ENCODE measurements around the gene RAB3GAP2.
"Not testable (repeated sequence)": the region's sequence is repeated elsewhere in the genome, so short reads cannot be mapped to it uniquely, and the experiment has no call there.

Gene RAB3GAP2

DNA sequence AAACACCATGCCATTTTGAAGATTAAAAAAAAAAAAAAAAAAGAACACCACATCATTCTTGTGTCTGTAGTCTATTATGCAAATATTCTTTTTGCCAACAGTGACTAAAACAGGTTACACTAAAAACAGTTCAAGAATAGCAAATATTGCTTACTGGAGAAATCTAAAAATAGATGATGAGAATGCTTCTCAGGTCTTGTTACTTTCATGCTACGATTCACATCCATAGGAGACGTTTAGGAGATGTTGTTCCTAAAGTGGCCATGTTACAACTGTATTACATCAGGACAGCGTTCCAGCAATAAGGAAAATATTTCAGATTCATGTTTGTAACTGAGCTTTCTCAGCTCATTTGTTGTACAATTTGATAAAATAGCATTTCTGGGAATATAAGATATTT is 32.3 kb downstream of the RAB3GAP2 start:
- no peak for DNase-seq (ENCODE audit: low read depth)

DNA sequence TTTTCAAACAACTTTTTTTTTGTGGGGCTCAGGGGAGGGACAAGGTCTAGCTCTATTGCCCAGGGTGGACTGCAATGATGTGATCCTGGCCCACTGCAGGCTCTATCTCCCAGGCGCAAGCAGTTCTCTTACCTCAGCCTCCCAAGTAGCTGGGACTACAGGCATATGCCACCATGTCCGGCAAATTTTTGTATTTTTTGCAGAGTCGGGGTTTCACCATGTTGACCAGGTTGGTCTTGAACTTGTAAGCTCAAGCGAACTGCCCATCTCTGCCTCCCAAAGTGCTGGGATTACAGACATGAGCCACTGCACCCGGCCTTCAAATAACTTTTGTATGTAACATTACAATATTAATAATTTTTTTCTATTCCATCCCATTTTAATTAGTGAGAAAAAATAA is 33.0 kb downstream of the RAB3GAP2 start:
- DNase-seq (ENCODE audit: low read depth) = no peak

DNA sequence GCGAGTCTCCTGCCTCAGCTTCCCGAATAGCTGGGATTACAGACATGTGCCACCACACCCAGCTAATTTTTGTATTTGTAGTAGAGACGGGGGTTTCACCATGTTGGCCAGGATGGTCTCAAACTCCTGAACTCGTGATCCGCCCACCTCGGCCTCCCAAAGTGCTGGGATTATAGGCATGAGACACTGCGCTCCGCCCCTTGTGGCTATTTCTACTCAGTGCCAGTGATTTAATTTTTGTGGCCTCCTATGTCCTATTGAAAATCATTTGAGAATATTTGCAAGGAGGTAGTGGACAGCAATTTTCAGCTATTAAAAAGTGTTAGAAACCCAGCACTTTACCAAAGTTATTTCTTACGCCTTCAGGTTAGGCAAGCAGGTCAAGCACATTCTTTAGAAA is 36.0 kb downstream of the RAB3GAP2 start:
- DNase-seq (ENCODE audit: low read depth) = not testable (repeated sequence)

DNA sequence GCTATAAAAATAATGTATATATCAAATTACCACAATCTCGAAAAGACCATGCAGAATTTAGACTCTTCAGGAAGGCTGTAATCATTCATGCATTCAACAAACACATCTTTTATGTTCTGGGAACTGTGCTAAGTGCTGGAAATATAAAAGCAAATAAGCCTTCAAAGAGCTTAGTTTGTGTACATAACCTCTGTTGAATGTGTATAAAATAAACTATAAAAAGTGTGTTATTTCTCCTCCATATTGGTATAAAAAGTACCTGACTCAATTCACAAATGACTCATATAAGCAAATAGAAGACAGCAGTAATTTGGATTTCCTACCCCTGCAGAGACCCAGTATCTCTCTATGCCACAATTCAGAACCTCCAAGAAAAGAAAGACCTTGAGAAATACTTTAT is 36.8 kb downstream of the RAB3GAP2 start:
- DNase-seq (ENCODE audit: low read depth) = no peak

DNA sequence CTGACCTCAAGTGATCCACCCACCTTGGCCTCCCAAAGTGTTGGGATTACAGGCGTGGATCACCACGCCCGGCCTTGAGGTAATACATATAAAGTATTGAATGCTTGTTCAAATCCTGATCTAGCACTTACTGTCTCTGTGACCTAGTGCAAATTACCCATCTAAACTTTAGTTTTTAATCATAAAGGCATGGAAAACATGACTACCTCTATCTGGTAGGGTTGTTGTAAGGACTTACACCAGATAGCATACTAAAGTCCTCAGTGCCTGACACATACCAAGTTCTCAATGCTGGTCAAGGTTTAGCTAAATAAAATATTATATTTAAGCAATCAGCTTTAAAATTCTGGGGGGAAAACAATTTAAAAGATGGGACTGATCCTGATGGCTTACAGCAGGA is 38.3 kb downstream of the RAB3GAP2 start:
- DNase-seq (ENCODE audit: low read depth) = no peak

DNA sequence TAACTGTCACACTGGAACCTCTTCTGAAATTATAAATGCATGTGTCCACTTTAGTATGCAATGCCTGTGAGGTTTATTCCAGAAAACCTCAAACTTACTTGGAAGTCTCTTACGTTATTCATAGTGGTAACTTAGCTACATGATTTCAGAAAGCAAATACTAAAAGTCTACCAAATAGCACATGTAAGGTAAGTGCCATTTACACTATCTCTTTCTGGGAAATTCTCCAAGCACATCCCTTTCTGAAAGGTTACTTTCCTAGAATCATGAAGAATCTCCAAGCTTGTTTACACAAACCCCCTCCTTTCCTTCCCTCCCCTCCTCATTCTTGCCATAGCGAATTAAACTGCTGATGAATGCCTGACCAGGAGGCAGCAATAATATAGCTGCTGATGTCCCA is 42.5 kb downstream of the RAB3GAP2 start:
- no peak for DNase-seq (ENCODE audit: low read depth)

DNA sequence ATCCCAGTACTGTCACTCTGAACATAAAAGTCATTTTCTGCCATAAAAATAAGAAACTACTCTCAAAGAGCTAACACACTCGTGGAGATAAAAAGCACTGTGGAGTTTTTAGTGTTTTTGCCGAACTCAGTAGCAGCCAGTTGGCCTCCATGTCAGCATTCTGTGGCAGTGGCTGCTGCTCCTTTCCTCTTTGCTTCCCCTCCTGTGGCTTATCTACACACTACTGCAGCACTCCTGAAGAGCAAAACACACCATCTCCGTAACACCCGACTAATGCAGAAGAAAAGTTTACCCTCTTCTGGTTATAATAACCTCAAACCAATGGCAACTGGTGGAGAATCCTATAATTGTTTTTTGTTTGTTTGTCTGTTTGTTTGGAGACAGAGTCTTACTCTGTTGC is 44.9 kb downstream of the RAB3GAP2 start:
- DNase-seq (ENCODE audit: low read depth) = no peak

DNA sequence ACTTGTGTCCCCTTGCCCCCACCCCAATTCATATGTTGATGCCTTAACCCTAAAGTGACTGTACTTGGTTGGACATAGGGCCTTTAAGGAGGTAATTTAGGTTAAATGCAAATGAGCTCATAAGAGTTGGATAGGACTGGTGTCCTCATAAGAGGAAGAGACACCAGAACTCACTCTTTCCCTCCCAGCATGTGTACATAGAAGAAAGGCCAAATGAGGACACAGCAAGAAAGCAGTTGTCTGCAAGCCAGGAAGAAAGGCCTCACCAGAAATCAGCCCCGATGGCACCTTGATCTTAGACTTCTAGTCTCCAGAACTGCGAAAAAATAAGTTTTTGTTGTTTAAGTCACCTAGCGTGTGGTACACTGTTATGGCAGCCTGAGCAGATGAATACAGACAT is 45.5 kb downstream of the RAB3GAP2 start:
- DNase-seq (ENCODE audit: low read depth) = no peak

DNA sequence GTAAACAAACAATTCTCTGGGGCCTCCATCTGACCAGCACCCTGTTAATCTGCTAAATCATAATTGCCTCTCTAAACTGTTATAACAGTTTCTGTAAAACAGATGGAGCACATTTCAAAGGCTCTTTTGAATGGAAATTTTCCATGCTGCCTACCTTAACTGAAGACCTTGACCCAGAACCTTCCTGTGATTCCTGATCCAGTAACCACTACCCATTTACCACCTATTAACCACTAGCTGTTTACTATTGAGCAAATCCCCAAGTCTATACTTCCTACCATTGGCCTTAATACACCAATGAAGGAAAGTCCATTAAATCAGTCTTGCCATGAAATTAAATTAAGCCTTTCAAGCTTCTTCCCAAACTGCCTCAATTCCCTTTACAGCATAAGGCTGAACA is 46.3 kb downstream of the RAB3GAP2 start:
- no peak for DNase-seq (ENCODE audit: low read depth)

DNA sequence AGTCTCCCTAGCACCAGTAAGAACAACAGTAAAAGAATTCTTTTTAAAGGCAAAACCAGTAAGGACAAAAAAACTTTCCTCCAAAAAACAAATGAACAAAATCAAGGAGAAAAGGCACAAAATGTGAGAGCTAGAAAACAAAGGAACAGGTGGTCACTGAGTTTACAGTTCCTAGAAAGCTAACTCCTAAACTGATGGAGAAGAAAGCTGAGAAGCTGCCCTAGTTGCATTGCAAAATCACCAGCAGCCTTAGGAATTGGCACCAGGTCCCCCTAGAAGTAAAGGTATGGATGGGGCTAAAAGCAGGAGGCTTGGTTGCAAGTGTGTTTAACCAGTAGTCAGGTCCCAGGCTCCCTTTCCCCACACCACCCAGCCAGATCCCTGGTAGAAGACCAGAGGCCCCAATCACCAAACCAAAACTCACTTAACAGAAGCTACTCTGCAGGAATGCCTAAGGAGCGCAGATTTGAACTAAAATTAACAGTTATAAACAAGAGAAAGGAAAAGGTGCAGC is 47.6 kb downstream of the RAB3GAP2 start:
- no peak for DNase-seq (ENCODE audit: low read depth)

DNA sequence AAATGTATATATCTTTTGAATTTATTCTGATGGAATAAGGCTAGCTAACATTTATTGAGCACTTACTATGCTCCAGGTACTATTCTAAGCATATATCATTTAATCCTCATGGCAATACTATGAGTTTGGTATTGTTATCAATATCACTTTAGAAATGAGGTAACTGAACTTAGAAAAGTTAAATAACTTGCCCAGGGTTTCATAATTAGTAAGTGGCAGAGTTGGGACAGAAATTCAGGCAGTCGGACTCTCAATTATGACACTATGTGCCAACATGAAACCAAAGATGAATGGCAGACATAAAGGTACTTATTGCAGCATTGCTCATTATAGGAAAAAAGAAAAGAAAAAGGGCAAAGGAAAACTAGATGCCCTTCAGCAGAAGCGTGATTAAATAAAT is 48.2 kb downstream of the RAB3GAP2 start:
- no peak for DNase-seq (ENCODE audit: low read depth)

DNA sequence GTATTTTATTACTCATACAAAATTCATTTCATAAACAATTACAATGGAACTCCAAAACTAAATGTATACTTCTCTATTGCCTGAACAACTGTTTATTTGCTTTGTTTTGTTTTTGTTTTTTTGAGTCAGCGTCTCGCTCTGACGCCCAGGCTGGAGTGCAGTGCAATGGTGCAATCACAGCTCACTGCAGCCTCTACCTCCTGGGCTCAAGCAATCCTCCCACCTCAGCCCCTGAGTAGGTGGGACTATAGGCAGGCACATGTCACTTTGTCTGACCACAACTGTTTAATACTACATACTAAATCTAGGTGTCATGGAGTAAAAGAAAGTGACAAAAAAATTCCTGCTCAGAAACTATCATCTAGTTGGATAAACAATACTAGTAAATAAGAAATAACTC is 49.3 kb downstream of the RAB3GAP2 start:
- no peak for DNase-seq (ENCODE audit: low read depth)

DNA sequence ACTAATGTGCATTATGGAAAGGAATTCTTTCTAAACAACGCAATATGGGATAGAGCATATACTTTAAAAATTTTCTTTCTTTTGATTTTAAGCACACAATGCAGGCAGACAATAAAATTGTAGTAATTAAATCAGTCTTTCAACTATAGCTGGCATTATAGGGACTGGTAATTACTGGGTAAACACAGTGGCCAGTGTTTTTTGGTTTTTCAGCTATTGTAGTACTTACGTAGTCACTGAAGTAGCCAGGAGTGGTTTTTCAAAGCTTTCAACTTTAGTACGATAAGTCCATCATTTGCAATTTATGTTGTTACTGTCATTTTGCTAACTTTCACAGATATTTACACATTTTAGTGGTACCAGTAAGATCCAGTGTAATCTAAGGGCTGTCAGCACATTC is 50.6 kb downstream of the RAB3GAP2 start:
- no peak for DNase-seq (ENCODE audit: low read depth)

DNA sequence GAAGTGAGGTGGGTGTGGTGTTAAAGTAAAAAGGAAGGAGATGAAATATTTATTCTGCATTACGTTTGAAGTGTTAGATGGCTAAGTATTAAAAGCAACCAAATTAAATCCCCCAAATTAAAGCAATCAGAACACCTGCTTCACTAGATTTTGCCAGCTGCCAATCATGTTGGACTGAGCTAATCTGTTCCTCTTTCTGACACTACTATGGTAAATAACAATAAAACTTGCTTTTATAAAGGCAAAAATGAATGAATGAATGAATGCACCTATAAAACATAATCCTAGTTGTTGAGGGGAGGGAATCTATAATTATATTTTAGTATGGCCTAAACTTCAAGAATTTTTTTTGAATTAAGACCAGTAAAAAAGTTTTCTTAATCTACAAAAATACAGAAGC is 51.0 kb downstream of the RAB3GAP2 start:
- DNase-seq (ENCODE audit: low read depth) = no peak

DNA sequence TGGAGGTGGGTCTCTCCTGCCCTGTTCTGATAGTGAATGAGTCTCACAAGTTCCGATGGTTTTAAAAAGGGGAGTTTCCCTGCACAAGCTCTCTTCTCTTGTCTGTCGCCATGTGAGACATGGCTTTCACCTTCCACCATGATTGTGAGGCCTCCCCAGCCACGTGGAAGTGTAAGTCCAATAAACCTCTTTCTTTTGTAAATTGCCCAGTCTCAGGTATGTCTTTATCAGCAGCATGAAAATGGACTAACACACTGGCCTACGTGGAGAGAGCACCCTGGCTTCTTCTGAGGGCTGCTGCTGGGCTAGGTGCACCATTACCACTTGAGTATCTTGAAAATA is 51.6 kb downstream of the RAB3GAP2 start:
- not testable (repeated sequence) for DNase-seq (ENCODE audit: low read depth)

DNA sequence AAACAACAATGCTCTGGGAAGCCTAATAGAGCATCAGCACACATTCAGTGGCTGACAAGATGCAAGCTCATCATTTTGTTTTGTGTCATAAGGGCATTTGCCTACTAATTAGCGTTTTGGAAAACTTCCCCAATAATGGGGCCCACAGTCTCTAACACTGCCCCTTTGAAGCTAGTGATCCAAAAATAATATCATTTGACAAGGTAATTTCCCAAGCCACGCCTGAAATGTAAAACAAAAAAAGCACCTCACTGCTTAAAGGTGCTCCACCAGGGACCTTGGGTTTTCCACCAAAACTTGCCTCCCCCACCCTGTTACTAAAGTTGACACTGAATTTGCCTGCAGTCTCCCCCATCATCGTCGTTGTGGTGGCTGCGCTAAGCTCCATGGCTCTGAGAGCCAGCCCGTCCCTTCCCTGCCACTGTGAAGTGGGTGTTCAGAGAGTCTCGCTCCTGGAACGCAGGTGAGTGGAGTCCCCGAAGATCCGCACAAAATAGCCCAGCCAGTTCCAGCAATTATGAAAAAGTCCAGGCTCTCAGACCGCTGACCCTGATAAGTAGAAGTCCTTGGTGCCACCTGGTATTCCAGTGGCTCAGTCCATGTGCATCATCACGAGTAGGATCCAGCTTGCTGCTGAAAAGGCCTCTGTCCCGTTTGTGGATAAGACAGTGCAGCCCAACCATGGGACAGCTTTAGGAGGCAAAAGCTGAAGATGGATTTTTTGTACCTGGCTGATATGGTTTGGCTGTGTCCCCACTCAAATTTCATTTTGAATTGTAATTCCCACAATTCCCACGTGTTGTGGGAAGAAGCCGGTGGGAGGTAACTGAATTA is 52.2 kb downstream of the RAB3GAP2 start:
- no peak for DNase-seq (ENCODE audit: low read depth)

DNA sequence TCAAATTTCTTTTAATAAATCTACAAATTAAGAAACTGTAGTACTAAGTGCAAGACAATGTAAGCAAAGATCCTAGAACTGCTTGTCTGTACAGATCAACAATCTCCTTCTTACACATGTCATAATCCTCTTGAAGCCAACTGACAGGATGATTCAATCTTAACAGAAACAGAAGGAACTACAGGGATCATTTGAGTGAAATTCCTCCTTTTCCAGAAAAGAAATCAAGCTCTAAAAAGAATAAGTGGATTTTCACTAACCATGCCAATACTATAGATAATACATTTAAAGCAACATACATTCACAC is 53.2 kb downstream of the RAB3GAP2 start:
- DNase-seq (ENCODE audit: low read depth) = no peak

DNA sequence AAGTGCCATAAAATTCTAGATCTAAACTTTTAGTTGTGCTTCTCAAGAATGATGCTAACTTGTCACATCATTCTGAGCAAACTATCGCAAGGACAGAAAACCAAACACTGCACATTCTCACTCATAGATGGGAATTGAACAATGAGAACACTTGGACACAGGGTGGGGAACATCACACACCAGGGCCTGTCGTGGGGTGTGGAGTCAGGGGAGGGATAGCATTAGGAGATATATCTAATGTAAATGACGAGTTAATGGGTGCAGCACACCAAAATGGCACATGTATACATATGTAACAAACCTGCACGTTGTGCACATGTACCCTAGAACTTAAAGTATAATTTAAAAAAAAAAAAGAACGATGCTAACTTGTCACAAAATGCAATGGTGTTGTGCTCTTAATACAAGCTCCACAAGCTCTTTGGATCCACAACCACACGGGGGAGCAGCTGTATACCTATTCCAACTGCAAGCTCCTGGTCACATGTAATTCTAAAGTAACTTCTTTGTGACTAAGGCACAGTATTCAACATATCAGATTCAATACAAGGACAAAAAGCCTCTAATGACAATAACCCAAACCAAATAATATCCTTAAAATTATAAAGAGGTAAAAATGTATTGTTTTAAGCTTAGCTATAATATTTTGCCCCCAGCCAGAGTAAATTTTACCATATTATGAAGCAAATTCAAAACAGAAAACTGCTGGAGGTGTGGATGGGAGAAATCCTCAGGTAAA is 53.7 kb downstream of the RAB3GAP2 start:
- DNase-seq (ENCODE audit: low read depth) = not testable (repeated sequence)

DNA sequence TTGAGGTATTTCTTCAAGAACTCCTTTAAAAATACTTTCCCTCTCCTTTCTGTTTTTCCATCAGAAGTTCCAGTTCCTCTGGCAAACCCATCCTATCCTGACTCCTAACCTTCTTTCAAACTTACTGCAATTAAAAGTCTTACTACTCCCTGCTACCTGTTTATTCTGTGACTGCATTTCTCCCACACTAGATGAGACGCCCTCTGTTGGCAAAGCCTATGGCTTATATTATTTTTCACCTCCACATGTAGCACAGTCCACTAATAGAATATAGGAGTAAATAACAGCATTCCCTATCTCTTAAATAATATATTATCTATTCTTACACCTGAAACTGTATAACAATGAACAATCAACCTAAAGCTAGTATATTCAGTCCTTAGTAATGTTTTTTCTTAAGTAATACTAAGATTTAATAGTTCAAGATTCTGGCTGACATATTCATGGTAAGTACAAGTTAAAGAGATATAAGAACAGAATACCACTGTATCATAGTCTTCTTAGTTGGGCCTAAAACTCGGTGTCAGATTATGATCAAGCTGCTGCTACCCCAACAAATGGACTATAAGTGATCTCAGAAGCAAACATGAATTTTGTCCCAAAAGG is 54.8 kb downstream of the RAB3GAP2 start:
- no peak for DNase-seq (ENCODE audit: low read depth)

DNA sequence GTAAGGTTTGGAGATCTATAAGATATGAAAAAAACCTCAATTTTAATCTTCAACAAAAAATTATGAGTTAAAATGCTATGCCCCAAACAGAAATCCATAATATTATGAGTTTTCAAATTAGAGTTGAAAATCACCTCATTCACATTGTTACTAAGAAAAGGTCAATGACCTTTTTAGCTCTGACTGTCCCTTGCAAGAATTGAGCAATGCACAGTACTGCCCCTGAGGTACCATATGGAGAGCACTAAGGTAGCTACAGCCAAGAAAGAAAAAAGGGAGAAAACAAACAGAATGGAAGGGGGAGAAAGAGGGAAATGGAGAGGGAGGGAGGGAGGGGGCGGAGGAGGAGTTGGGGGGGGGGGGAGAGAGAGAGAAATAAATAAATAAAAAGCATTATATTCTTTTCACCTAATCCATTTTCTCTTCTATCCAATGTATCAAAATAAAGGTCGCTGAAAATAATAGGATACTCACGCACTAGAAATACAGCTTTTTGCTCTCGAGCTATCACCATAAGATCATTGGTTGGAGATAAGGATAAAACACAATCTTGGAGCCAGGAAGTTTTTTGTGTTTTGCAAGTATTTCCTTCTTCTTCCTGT is 58.8 kb downstream of the RAB3GAP2 start:
- no peak for DNase-seq (ENCODE audit: low read depth)

DNA sequence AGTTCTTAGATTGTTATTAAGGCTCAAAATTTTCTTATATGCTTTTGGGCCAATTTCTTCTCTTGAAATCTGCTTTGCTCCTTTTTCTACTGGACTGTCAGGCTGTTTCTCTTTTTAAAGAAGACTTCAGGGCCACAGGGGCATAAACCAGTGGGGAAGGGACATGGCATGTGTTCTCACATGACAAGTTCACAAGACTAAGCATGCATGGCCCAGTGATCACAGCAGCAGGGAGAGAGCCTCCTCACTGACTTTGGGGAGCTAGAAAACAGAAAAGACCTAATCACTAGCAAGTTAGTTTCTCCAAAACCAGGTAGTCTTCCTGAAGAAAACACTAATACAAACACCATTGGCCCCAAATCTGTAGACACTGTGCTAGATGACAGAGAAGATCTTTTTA is 64.8 kb downstream of the RAB3GAP2 start:
- DNase-seq (ENCODE audit: low read depth) = no peak

DNA sequence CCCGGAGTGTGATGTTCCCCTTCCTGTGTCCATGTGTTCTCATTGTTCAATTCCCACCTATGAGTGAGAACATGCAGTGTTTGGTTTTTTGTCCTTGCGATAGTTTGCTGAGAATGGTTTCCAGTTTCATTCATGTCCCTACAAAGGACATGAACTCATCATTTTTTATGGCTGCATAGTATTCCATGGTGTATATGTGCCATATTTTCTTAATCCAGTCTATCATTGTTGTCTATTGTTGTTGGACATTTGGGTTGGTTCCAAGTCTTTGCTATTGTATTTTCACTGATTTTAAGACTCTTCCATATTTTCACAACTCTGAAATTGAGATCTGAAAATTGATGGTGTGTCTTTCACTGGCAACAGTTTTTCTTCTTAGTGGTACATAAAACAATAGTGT is 67.5 kb downstream of the RAB3GAP2 start:
- not testable (repeated sequence) for DNase-seq (ENCODE audit: low read depth)

DNA sequence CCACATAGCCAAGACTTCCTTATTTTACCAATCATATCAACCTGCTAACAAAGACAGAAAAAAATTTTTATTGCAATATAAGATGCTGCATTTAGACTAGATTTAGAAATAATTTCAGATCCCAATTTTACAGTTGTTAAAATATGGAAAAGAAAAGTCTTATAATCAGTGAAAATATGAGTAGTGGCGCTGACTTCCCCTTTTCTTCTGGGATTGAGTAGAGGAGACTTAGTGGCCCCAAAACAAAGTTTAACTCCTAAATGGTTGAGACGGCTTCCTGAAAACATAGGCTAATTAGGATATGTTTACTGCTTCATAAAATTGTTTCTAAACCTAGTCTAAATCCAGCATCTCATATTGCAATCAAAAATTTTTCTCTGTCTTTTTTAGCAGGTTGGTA is 68.4 kb downstream of the RAB3GAP2 start:
- no peak for DNase-seq (ENCODE audit: low read depth)
